ENCODE measurements around the gene TPP1. TPM values are rescaled to one million over a fixed set of nuclear protein-coding genes. Genes with fewer than 3 reads are reported as not detected.

Gene TPP1
- total RNA-seq, 4 donors from 2014 or later, result 56.1 to 126 (median 81.9) TPM

- H3K4me3 ChIP-seq, result no peak overlapping the region
- peaks cover 55% of the 10 kb centered on the region for H3K36me3 ChIP-seq
- H3K27me3 ChIP-seq, result no peaks in the 10 kb centered on the region
- no peak overlapping the region for H3K27ac ChIP-seq
- 52% methylated on average over 5 of the region's 5 CpGs for WGBS
- DNase-seq (ENCODE audit: low spot score in 2 of 2), result no peak
- peaks cover under 1% of the 10 kb centered on the region for H3K4me1 ChIP-seq
- no peaks in the 10 kb centered on the region for H3K9me3 ChIP-seq
- TF ChIP-seq POLR2AphosphoS5 (IDR thresholded peaks at IDR 0.05) (no peak), POLR2A (IDR thresholded peaks at IDR 0.05) (no peak), CTCF (IDR thresholded peaks at IDR 0.05) (no peak), EP300 (IDR thresholded peaks at IDR 0.05) (no peak)
Measured at GRCh38 chr11:6596239-6596877, 22.9 kb downstream of the TPP1 start.

- WGBS, result 82% methylated on average over 3 of the region's 3 CpGs
- Histone ChIP-seq H3K27me3 (no peaks in the 10 kb centered on the region), H3K36me3 (peaks cover 36% of the 10 kb centered on the region), H3K4me3 (no peak overlapping the region), H3K4me1 (no peaks in the 10 kb centered on the region), H3K9me3 (no peaks in the 10 kb centered on the region), H3K27ac (no peak overlapping the region)
- TF ChIP-seq POLR2A (IDR thresholded peaks at IDR 0.05) (no peak), POLR2AphosphoS5 (IDR thresholded peaks at IDR 0.05) (no peak)
- DNase-seq (ENCODE audit: low spot score in 2 of 2), result no peak
Measured at GRCh38 chr11:6594142-6594768, 25.0 kb downstream of the TPP1 start.

- no peak for TF ChIP-seq POLR2AphosphoS5 (IDR thresholded peaks at IDR 0.05)
- TF ChIP-seq POLR2A (IDR thresholded peaks at IDR 0.05), result no peak
- TF ChIP-seq CTCF (IDR thresholded peaks at IDR 0.05), result no peak
- no peak for TF ChIP-seq EP300 (IDR thresholded peaks at IDR 0.05)
- Histone ChIP-seq H3K36me3 (peaks cover 10% of the 10 kb centered on the region), H3K27ac (no peak overlapping the region), H3K27me3 (no peaks in the 10 kb centered on the region), H3K4me3 (no peak overlapping the region), H3K4me1 (peaks cover 8% of the 10 kb centered on the region), H3K9me3 (peaks cover 6% of the 10 kb centered on the region)
- WGBS, result 75% methylated on average over 1 of the region's 1 CpG
- no peak for DNase-seq (ENCODE audit: low spot score in 2 of 2)
Measured at GRCh38 chr11:6588018-6588417, 31.2 kb downstream of the TPP1 start.

GRCh38 chr11:6587360-6587953 lies 31.8 kb downstream of the TPP1 start:
- Histone ChIP-seq H3K27ac (no peak overlapping the region), H3K36me3 (peaks cover 6% of the 10 kb centered on the region), H3K4me1 (peaks cover 8% of the 10 kb centered on the region), H3K9me3 (peaks cover 7% of the 10 kb centered on the region), H3K27me3 (no peaks in the 10 kb centered on the region), H3K4me3 (no peak overlapping the region)
- TF ChIP-seq POLR2A (IDR thresholded peaks at IDR 0.05), result no peak
- TF ChIP-seq EP300 (IDR thresholded peaks at IDR 0.05), result no peak
- no peak for TF ChIP-seq POLR2AphosphoS5 (IDR thresholded peaks at IDR 0.05)
- no peak for TF ChIP-seq CTCF (IDR thresholded peaks at IDR 0.05)
- 71% methylated on average over 8 of the region's 11 CpGs for WGBS
- DNase-seq (ENCODE audit: low spot score in 2 of 2), result no peak

GRCh38 chr11:6586434-6587359 lies 32.5 kb downstream of the TPP1 start:
- H3K4me3 ChIP-seq, result no peak overlapping the region
- 50% methylated on average over 13 of the region's 25 CpGs for WGBS
- no peaks in the 10 kb centered on the region for H3K36me3 ChIP-seq
- no peak overlapping the region for H3K27ac ChIP-seq
- H3K4me1 ChIP-seq, result peaks cover 8% of the 10 kb centered on the region
- no peak for DNase-seq (ENCODE audit: low spot score in 2 of 2)
- peaks cover 10% of the 10 kb centered on the region for H3K9me3 ChIP-seq
- TF ChIP-seq CTCF (IDR thresholded peaks at IDR 0.05) (no peak), POLR2AphosphoS5 (IDR thresholded peaks at IDR 0.05) (no peak), POLR2A (IDR thresholded peaks at IDR 0.05) (no peak), EP300 (IDR thresholded peaks at IDR 0.05) (no peak)
- H3K27me3 ChIP-seq, result no peaks in the 10 kb centered on the region
